ENCODE measurements around the gene LIPT2.

LIPT2 gene

GRCh38 chr11:74473382-74474173, 19.9 kb downstream of the LIPT2 start:
- Histone ChIP-seq H3K27me3 (ENCODE audit: insufficient read depth, low read length) (no peaks in the 10 kb centered on the region), H2BK12ac (ENCODE audit: low read length) (no peak overlapping the region), H3K79me1 (ENCODE audit: low read length) (no peaks in the 10 kb centered on the region), H3K4me3 (ENCODE audit: low read depth, low read length) (no peak overlapping the region), H3K4me2 (ENCODE audit: low read length) (no peak overlapping the region), H3K79me2 (ENCODE audit: control insufficient read depth, insufficient read depth, low read length, poor library complexity) (no peaks in the 10 kb centered on the region), H3K36me3 (ENCODE audit: control insufficient read depth in 1 of 2, insufficient read depth in 2 of 2, low read length in 2 of 2) (no peaks in the 10 kb centered on the region), H4K8ac (ENCODE audit: low read depth, low read length) (no peak overlapping the region), H2AK5ac (ENCODE audit: low read length) (no peak overlapping the region), H3K18ac (ENCODE audit: low read length) (no peak overlapping the region), H4K12ac (ENCODE audit: low read depth, low read length) (no peak overlapping the region), H2BK120ac (ENCODE audit: insufficient read depth, low read length, poor library complexity) (no peak overlapping the region), H3K4ac (ENCODE audit: low read depth, low read length) (no peak overlapping the region), H3K14ac (ENCODE audit: low read length) (no peak overlapping the region), H3K27ac (ENCODE audit: low read depth, low read length) (no peak overlapping the region), H2AFZ (ENCODE audit: insufficient read depth, low read length, poor library complexity) (no peak overlapping the region), H3K4me1 (ENCODE audit: control insufficient read depth in 1 of 2, insufficient read depth in 2 of 2, low read length in 2 of 2) (no peaks in the 10 kb centered on the region), H2BK5ac (ENCODE audit: low read depth, low read length, poor library complexity) (no peak overlapping the region), H4K91ac (ENCODE audit: low read depth, low read length) (no peak overlapping the region), H3K23ac (ENCODE audit: low read length) (no peak overlapping the region), H3K9me3 (ENCODE audit: insufficient read depth, low read depth, low read length) (no peaks in the 10 kb centered on the region), H3K9ac (ENCODE audit: low read length) (no peak overlapping the region)
- DNase-seq, result no peak
- no CpG with 5 or more reads among the region's 10 CpGs for WGBS (ENCODE audit: extremely low coverage, insufficient coverage, insufficient read length)

GRCh38 chr11:74471668-74472429, 21.7 kb downstream of the LIPT2 start:
- H4K8ac ChIP-seq (ENCODE audit: low read depth, low read length), result no peak overlapping the region
- no peaks in the 10 kb centered on the region for H3K79me2 ChIP-seq (ENCODE audit: control insufficient read depth, insufficient read depth, low read length, poor library complexity)
- H2BK12ac ChIP-seq (ENCODE audit: low read length), result no peak overlapping the region
- no peak overlapping the region for H3K23ac ChIP-seq (ENCODE audit: low read length)
- no peak overlapping the region for H2AK5ac ChIP-seq (ENCODE audit: low read length)
- no peak overlapping the region for H4K12ac ChIP-seq (ENCODE audit: low read depth, low read length)
- H3K79me1 ChIP-seq (ENCODE audit: low read length), result peaks cover 4% of the 10 kb centered on the region
- no peak overlapping the region for H2BK5ac ChIP-seq (ENCODE audit: low read depth, low read length, poor library complexity)
- H3K27ac ChIP-seq (ENCODE audit: low read depth, low read length), result no peak overlapping the region
- H4K91ac ChIP-seq (ENCODE audit: low read depth, low read length), result no peak overlapping the region
- no peak overlapping the region for H3K14ac ChIP-seq (ENCODE audit: low read length)
- no peak overlapping the region for H3K4me3 ChIP-seq (ENCODE audit: low read depth, low read length)
- no peaks in the 10 kb centered on the region for H3K27me3 ChIP-seq (ENCODE audit: insufficient read depth, low read length)
- H3K18ac ChIP-seq (ENCODE audit: low read length), result no peak overlapping the region
- H3K4me2 ChIP-seq (ENCODE audit: low read length), result no peak overlapping the region
- DNase-seq, result no peak
- H3K36me3 ChIP-seq (ENCODE audit: control insufficient read depth in 1 of 2, insufficient read depth in 2 of 2, low read length in 2 of 2), result no peaks in the 10 kb centered on the region
- H3K4ac ChIP-seq (ENCODE audit: low read depth, low read length), result no peak overlapping the region
- no CpG with 5 or more reads among the region's 5 CpGs for WGBS (ENCODE audit: extremely low coverage, insufficient coverage, insufficient read length)
- no peak overlapping the region for H2AFZ ChIP-seq (ENCODE audit: insufficient read depth, low read length, poor library complexity)
- no peaks in the 10 kb centered on the region for H3K9me3 ChIP-seq (ENCODE audit: insufficient read depth, low read depth, low read length)
- H3K4me1 ChIP-seq (ENCODE audit: control insufficient read depth in 1 of 2, insufficient read depth in 2 of 2, low read length in 2 of 2), result peaks cover 5 to 8% of the 10 kb centered on the region in 2 experiments
- H3K9ac ChIP-seq (ENCODE audit: low read length), result no peak overlapping the region
- H2BK120ac ChIP-seq (ENCODE audit: insufficient read depth, low read length, poor library complexity), result no peak overlapping the region

- no CpG with 5 or more reads among the region's 1 CpG for whole genome bisulfite sequencing (ENCODE audit: extremely low coverage, insufficient coverage, insufficient read length)
- H3K27ac ChIP-seq (ENCODE audit: low read depth, low read length), result no peak overlapping the region
- H3K4me2 ChIP-seq (ENCODE audit: low read length), result no peak overlapping the region
- DNase-seq, result no peak
- H2BK12ac ChIP-seq (ENCODE audit: low read length), result no peak overlapping the region
- peaks cover 4% of the 10 kb centered on the region for H3K79me1 ChIP-seq (ENCODE audit: low read length)
- H4K8ac ChIP-seq (ENCODE audit: low read depth, low read length), result no peak overlapping the region
- H2BK5ac ChIP-seq (ENCODE audit: low read depth, low read length, poor library complexity), result no peak overlapping the region
- no peak overlapping the region for H2AK5ac ChIP-seq (ENCODE audit: low read length)
- H3K18ac ChIP-seq (ENCODE audit: low read length), result no peak overlapping the region
- H3K36me3 ChIP-seq (ENCODE audit: control insufficient read depth in 1 of 2, insufficient read depth in 2 of 2, low read length in 2 of 2), result no peaks in the 10 kb centered on the region
- H3K4me1 ChIP-seq (ENCODE audit: control insufficient read depth in 1 of 2, insufficient read depth in 2 of 2, low read length in 2 of 2), result peaks cover 5 to 9% of the 10 kb centered on the region in 2 experiments
- no peak overlapping the region for H3K14ac ChIP-seq (ENCODE audit: low read length)
- H3K27me3 ChIP-seq (ENCODE audit: insufficient read depth, low read length), result no peaks in the 10 kb centered on the region
- H3K79me2 ChIP-seq (ENCODE audit: control insufficient read depth, insufficient read depth, low read length, poor library complexity), result no peaks in the 10 kb centered on the region
- no peaks in the 10 kb centered on the region for H3K9me3 ChIP-seq (ENCODE audit: insufficient read depth, low read depth, low read length)
- no peak overlapping the region for H3K23ac ChIP-seq (ENCODE audit: low read length)
- no peak overlapping the region for H2AFZ ChIP-seq (ENCODE audit: insufficient read depth, low read length, poor library complexity)
- H3K4me3 ChIP-seq (ENCODE audit: low read depth, low read length), result no peak overlapping the region
- no peak overlapping the region for H2BK120ac ChIP-seq (ENCODE audit: insufficient read depth, low read length, poor library complexity)
- H4K91ac ChIP-seq (ENCODE audit: low read depth, low read length), result no peak overlapping the region
- H3K9ac ChIP-seq (ENCODE audit: low read length), result no peak overlapping the region
- H3K4ac ChIP-seq (ENCODE audit: low read depth, low read length), result no peak overlapping the region
- H4K12ac ChIP-seq (ENCODE audit: low read depth, low read length), result no peak overlapping the region
These were observed 22.5 kb downstream of the LIPT2 start for GRCh38 chr11:74471037-74471436.

- no CpG with 5 or more reads among the region's 2 CpGs for WGBS (ENCODE audit: extremely low coverage, insufficient coverage, insufficient read length)
These were observed 23.0 kb downstream of the LIPT2 start for GRCh38 chr11:74470526-74470925.

More at GRCh38 chr11:74470526-74470925, 23.0 kb downstream of the LIPT2 start:
- no peaks in the 10 kb centered on the region for H3K79me2 ChIP-seq (ENCODE audit: control insufficient read depth, insufficient read depth, low read length, poor library complexity)
- no peak overlapping the region for H4K12ac ChIP-seq (ENCODE audit: low read depth, low read length)
- no peak overlapping the region for H4K91ac ChIP-seq (ENCODE audit: low read depth, low read length)
- no peaks in the 10 kb centered on the region for H3K36me3 ChIP-seq (ENCODE audit: control insufficient read depth in 1 of 2, insufficient read depth in 2 of 2, low read length in 2 of 2)
- no peak overlapping the region for H2AFZ ChIP-seq (ENCODE audit: insufficient read depth, low read length, poor library complexity)
- no peak overlapping the region for H2AK5ac ChIP-seq (ENCODE audit: low read length)
- no peak overlapping the region for H2BK120ac ChIP-seq (ENCODE audit: insufficient read depth, low read length, poor library complexity)
- H3K4ac ChIP-seq (ENCODE audit: low read depth, low read length), result no peak overlapping the region
- H3K9me3 ChIP-seq (ENCODE audit: insufficient read depth, low read depth, low read length), result no peaks in the 10 kb centered on the region
- no peak overlapping the region for H2BK12ac ChIP-seq (ENCODE audit: low read length)
- H3K18ac ChIP-seq (ENCODE audit: low read length), result no peak overlapping the region
- no peak overlapping the region for H3K4me3 ChIP-seq (ENCODE audit: low read depth, low read length)
- peaks cover 5 to 9% of the 10 kb centered on the region in 2 experiments for H3K4me1 ChIP-seq (ENCODE audit: control insufficient read depth in 1 of 2, insufficient read depth in 2 of 2, low read length in 2 of 2)
- H4K8ac ChIP-seq (ENCODE audit: low read depth, low read length), result no peak overlapping the region
- H3K27ac ChIP-seq (ENCODE audit: low read depth, low read length), result no peak overlapping the region
- no peak for DNase-seq
- no peak overlapping the region for H3K23ac ChIP-seq (ENCODE audit: low read length)
- no peak overlapping the region for H3K4me2 ChIP-seq (ENCODE audit: low read length)
- H3K27me3 ChIP-seq (ENCODE audit: insufficient read depth, low read length), result no peaks in the 10 kb centered on the region
- H3K79me1 ChIP-seq (ENCODE audit: low read length), result peaks cover 4% of the 10 kb centered on the region
- no peak overlapping the region for H2BK5ac ChIP-seq (ENCODE audit: low read depth, low read length, poor library complexity)
- H3K14ac ChIP-seq (ENCODE audit: low read length), result no peak overlapping the region
- no peak overlapping the region for H3K9ac ChIP-seq (ENCODE audit: low read length)

Measured in trophoblast cell (in vitro differentiated cells and primary cell).